GM15510 (cell line): ENCODE data around the gene MRPL36.

Experiments used
- POLR2A ChIP-seq: IDR thresholded peaks from 3 replicates; pipeline ENCODE4 v1.6.1; 2011; ENCODE audit warnings: borderline replicate concordance; ENCODE audit not compliant: insufficient read length; ENCODE audit errors: extremely low read depth

The MRPL36 gene

DNA sequence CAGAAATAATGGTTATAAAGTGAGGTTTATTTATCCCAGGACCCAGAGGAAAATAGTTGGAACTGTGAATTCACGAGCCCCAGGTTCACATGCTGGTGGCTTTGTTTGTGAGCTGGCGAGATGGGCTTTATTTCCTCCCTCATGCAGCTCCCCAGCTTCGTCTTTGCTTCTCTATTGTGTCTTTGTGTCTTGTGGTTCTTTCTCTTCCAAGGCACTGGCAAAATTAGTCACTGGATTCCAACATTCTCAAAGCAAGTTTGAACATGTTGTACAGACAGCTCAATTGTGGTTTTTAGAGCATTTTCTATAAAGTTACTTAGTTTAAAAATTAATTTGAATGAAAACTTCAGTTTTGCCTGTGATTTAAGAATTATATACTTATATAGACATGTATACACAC lies 8.8 kb upstream of the MRPL36 start:
- TF ChIP-seq POLR2A, result no peak

DNA sequence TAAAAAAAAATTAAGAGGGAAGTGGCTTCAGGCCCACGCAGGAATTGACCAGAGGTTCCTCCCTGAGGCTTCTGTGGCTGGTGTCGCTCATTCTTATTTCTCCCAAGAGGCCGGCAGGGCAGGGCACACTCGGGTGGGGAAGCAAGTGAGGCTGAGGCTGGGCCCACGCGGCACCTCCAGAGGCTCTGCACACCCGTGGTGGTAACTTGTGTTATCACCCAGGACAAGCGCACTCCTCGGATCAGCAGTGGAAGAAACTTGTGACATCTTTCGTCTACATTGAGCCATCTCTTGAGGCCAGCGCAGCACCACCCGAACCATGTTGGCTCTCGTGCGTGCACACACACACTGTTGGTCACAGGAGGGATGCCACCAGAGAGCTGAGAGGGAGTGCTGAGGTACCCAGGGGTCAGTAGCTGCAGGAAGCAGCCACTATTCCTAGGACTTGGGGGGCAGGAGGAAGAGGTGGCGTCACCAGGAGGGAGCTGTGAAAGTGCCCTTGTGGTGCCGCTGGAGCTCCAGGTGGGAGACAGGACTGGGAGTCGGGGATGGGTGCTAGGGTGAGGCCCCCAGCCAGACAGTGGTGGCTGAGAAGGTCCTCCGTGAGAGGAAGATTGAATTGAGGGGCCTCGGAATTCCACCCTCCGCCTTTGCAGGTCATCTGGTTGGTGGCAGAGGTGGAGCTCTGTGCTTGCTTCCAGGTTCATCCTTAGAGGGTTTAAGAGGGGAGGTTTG lies 8.0 kb upstream of the MRPL36 start:
- no peak for TF ChIP-seq POLR2A

DNA sequence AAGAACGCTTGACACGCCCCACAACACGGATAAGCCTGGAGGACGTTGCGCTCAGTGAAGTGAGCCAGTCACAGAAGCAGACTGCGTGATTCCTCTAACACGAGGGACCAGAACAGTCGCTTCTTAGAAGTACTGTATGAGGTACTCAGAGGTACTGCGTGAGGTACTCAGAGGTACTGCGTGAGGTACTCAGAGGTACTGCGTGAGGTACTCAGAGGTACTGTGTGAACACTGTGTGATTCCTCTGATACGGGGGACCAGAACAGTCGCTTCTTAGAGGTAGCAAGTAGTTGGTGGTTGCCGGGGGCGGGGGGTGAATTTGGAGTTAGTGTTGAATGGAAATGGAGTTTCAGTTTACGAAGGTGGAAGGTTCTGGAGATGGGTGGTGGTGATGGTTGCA lies 7.3 kb upstream of the MRPL36 start:
- no peak for TF ChIP-seq POLR2A

DNA sequence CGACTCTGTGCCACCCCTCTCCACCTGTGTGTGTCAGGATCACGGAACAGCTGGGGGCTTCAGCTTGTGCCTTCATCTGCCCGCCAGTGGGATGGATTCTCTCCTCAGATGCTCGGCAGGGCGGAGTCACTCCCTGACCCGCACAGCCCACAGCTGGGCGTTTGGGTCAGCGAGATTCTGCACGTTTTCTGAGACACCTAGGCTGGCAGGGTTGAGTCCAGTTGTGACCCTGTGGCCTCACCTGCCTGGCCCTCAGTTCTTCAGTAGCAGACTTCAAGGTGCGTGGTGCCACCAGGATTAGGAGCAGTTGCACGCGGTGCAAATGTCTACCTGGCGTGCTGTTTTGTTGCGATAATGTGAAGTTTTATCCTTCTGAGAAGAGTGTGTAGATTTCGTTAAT lies 6.6 kb upstream of the MRPL36 start:
- no peak for TF ChIP-seq POLR2A

DNA sequence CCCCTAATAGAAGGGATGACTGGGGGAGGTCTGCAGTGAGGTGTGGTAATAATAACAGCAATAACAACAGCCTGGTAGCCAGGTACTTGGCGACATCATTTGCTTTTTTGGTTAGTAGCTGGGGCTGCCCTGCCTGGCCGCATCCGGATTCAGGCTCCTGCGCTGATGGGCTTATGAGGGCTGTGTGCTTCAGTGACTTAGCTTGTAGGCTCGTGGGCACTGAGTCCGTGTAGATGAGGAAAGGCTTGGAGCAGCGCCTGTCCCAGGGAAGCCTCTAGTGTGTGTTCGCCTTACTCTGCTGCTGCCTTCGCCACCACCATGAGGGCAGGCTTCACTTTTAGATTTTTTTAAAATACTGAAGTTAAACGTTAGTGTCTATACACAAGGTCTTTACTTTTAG lies 6.1 kb upstream of the MRPL36 start:
- no peak for TF ChIP-seq POLR2A

DNA sequence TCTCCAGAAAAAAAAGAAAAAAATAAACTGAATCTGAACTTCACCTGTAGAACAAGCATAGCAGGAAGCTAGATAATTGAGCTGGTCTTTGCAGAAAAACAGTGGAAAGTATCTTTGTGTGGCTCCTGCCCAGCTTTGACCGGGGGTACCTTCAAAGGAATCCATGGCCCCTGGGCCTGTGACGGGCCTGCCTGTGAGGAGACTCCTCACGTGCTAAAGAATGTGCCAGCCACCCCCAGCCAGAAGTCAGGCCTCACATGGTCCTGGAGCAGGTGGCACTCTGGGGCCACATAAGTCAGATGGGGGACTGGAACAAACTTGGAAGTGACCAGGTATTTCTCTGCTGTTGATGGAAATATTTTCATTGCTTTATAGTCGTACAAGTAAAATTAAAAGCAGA lies 5.7 kb upstream of the MRPL36 start:
- no peak for TF ChIP-seq POLR2A

DNA sequence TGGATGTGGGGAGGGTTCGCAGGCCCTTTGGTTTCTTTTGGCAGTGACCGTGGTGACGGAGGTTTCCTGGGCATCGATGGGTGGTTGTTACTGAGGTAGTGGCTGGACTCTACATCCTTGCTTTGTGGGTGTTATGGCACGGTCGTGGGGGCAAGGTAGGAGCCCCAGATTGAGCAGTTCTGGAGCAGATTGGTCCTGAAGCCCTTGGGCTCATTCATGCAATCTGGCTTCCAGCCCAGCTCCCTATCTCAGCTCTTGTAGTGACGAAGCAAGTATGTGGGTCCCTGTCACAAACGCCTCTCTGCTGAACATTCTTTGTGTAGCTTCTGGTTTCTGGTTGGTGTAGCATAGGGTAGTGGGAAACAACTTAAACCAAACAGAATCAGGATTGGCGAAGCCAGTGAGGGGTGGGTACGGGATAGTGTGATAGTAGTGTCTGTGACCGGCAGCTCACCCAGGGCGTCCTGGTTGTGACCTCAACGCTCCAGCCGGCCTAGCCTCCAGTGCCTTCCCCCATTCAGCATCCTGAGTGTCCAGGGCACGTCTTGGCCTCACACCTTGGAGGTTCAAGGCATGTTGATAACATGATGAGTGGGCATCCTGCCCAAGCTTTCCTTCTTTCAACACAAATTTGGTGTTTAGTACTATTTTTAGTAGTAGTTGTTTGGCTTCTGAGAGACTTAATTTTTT lies 4.5 kb upstream of the MRPL36 start:
- no peak for TF ChIP-seq POLR2A

DNA sequence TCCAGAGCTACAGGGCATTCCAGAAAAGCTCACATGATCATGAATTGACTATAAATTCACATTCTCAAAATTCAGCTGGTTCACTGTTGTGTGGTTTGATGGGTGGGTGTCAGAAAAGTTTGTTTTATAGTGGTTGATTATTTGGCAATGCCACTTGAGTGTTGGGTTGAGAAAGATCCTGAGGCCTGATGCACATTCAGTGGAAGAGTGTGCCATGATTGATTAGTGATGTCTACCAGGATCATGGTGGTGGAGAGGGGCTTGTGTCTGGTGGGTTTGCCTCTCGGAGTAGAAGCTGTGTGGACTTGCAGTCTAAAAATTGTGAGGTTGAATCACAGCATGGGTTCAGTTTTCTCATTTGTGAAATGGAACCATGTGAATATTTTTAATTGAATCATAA lies 3.6 kb upstream of the MRPL36 start:
- no peak for TF ChIP-seq POLR2A

DNA sequence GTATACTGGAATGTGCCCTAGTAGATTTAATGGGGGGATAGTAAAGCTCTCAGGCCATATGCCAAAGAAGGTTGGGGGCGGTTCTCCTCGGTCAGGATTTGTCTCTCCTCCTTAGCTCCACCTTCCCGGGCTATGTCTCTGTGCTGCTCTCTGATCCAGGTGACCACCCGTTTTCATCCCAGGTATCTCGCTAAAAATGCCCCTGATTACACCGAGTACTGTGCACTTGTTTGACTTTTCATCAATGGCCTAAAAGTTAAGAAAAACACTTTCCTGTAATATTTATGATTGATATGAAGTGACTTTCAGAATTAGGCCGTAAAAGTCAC lies 2.3 kb upstream of the MRPL36 start:
- no peak for TF ChIP-seq POLR2A

DNA sequence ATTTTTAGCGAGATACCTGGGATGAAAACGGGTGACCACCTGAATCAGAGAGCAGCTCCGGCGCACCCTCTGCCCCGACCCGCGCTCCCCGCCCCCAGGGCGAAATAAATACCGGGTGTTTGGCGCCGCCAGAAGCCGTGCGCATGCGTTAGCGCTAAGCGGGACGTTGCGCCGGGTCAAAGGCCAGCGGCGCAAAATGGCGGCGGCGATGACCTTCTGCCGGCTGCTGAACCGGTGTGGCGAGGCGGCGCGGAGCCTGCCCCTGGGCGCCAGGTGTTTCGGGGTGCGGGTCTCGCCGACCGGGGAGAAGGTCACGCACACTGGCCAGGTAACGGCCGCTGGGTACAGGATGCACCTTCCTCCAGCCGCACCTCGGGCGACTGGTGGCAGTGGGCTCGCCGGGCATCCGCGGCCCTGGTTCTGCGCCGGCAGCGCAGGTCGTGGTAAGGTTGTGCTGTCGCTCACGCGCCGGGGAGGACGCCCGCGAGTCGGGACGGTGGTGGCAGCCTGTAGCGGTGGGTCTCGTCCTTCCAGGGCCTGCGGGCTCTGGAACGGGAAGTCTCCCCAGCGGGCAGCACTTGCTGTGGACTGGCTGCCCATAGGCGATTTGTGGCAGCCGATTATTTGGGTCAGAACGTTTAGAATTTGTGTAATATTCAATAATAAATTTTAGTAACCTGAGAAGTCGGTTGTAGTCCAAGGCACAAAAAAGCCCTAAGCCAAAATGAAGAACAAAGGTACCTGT lies 1.8 kb upstream of the MRPL36 start, which contains the start of gene NDUFS6:
Gene NDUFS6, plus strand, starts transcription at position 186 of the 745 bp plus-strand sequence. Its CDS starts 11 bp downstream, at position 197.
- peak; percentile 79 for TF ChIP-seq POLR2A

DNA sequence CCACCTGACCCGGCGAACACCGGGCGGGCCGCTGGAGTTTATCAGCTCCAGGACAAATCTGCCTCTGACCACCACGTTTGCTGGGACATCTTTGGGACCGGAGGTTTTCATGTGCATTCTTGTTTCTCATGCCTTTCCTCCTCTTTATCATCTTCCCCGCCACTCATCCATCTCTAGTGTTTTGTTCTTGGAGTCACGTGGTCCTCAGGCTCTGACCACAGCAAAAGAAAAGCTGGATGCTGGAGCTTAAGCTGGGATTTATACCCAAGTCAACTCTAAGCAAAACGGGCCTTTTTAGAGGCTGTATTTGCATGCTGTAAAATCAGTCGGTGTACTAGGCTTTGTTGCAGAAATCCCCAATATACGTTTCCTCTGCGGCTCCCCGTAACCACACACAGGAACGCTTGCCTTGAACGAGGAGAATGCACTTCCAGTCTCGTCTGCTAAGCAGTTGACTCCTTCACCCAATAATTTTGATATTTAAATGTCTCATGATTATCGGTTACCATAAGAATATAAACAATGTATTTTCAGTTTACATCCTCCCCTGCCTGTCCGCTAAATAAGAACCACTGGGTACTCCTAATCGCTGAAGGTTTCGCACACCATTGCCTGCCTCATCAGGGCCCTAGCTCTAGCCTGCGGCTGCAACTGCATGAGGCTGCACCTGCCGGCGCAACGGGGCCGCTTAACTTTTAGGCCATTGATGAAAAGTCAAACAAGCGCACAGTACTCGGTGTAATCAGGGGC lies 1.0 kb upstream of the MRPL36 start:
- no peak for TF ChIP-seq POLR2A

DNA sequence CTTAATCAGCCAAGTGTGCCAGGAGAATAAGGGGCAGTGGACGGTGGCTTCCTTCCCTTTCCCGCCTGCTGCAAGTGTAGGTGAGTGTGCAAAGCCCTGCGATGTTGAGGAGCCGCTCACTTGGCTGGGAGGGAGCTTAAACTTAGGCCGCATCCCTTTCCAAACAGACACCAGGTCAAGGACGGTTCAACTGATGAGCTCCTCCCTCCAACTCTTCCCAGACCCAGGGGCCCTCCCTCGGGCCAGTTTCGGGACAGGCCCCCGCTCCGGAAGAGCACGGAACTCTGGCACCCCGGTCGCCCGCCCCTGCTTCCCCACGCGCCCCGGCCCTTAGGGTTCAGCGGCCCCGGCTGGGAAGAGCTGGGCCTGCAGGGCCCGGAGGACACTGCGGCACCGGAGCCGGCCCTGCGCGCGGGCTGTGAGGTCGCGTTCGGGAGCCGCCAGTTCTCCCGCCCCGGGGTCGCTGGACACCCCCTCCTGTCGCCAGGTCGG lies 481 bp downstream of the MRPL36 start:
- no peak for TF ChIP-seq POLR2A

DNA sequence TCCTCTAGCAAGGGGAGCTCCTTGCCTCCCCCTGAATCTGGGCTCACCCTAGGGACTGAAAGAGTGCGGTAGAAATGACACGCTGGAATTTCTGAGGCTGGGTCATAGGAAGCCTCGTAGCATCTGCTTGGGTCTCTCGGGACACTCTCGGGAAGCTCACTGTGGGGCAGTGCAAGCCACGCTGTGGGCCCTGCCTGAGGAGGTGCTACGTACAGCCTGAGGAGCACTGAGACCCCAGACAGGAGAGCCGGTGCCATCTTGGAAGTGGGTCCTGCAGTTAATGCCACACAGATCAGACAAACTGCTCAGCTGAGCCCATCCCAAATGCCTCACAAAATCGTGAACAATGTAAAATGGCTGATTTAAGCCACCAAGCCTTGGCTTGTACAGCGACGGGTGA lies 1.8 kb downstream of the MRPL36 start:
- TF ChIP-seq POLR2A, result no peak

DNA sequence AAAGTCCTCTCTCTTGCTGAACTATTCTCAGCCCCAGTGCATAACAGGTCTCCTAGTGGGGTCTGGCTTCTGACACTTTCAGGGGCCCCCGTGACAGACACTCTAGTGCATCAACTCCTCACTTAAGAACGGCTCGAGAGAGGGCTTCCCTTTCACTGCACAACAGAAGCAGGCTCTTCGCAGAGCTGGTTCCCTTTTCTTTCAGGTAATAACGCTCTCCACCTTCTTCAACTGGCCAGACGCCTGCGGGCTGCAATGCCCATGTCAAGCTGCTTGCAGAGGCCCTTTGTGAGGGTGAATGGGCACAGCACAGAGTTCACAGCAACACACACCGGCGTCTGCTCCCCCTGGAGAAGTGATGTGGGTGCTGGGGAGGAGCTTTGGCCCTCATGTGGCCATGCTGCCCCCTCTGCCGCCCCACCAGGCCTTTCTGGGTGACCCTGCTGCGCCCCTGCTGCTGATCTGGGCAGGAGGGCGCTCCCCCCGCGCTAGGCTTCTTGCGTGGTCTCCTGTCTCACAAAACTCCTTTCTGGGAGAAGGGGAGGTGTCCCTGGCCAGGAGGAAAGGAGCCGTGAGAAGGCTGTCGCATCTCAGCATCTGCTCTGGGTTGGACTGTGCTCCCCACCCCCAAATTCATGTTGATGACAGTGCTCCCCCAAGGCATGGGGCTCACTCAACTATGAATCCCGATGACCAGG lies 2.4 kb downstream of the MRPL36 start:
- no peak for TF ChIP-seq POLR2A

DNA sequence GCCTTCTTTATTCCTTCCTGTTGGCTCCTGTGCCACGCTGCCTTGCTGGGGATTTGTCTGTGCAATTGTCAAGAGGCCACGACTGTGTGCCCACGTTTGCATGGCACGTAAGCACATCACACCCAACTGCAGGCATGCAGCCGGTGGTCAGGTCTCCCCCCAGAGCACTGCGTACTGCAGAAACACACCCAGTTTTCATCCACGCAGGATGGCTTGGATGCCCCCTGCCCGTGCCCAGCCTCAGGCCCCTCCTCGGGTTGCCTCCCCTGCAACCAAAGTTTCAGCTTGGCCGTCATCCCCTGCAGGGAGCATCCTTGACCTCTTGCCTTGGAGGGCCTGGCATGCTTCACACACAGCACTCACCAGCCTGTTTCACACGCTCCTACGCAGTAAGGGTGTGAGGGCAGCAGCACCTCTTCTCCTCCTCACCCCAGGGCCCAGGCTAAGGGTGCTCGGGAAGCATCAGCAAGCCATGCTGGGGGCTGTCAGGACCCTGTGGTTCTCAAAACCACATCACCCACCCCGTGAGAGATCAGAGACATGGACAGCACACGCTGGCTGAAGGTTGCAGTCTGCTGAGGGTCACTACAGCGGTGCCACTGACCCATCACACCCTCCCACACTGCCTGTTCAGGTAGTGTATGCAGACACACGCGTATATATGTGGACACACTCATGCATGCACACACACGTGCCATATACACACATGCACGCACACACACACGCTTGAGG lies 3.1 kb downstream of the MRPL36 start:
- no peak for TF ChIP-seq POLR2A

DNA sequence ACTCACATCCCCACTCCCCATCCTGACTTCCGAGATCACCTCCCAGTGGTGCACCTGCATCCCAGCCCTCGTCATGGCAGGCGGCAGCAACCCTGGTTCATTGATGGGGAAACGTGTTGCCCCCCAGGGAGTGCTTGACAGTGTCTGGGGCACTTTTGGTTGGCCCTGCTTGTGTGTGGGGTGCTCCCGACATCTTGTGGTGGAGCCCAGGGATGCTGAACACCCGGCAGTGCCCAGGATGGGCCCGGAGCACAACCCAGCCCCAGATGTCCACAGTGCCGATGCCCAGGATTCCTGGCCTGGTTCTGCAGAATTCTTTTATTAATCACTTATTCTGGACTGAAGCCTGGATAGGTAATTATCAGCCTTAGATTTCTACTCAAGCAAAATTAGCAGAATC lies 3.7 kb downstream of the MRPL36 start:
- TF ChIP-seq POLR2A, result no peak
